PFSK-1 (cell line): ENCODE data around the gene CCDC24.

Source experiments
- FOXP2 ChIP-seq: optimal IDR thresholded peaks from 2 replicates; pipeline ENCODE3; 2011; ENCODE audit warnings: borderline replicate concordance, control low read depth, inconsistent platforms; ENCODE audit not compliant: insufficient read depth; ENCODE audit errors: extremely low read length, extremely low read depth
- POLR2AphosphoS5 ChIP-seq: IDR thresholded peaks from 2 replicates; pipeline ENCODE4 v1.6.1; 2012; ENCODE audit warnings: low read depth, mild to moderate bottlenecking, control low read depth, low read length, moderate library complexity
- SIN3A ChIP-seq: IDR thresholded peaks from 2 replicates; pipeline ENCODE4 v1.6.1; 2012; ENCODE audit warnings: mild to moderate bottlenecking, low read length, moderate library complexity, borderline replicate concordance; ENCODE audit not compliant: insufficient read depth
- TAF1 ChIP-seq: IDR thresholded peaks from 2 replicates; pipeline ENCODE4 v1.6.1; 2012; ENCODE audit warnings: low read length, control low read depth, borderline replicate concordance; ENCODE audit not compliant: insufficient read depth
- TF ChIP-seq, protein P1 (sequence below), 2 experiments: IDR thresholded peaks; 2 replicates each; pipeline versions ENCODE4 v1.6.1 to v1.8.0; 2011 to 2012; ENCODE audit warnings: low read depth in 2 of 2, low read length in 2 of 2, control low read depth in 1 of 2, inconsistent platforms in 1 of 2, mild to moderate bottlenecking in 1 of 2, moderate library complexity in 1 of 2; ENCODE audit not compliant: insufficient read depth in 1 of 2

Gene CCDC24

DNA sequence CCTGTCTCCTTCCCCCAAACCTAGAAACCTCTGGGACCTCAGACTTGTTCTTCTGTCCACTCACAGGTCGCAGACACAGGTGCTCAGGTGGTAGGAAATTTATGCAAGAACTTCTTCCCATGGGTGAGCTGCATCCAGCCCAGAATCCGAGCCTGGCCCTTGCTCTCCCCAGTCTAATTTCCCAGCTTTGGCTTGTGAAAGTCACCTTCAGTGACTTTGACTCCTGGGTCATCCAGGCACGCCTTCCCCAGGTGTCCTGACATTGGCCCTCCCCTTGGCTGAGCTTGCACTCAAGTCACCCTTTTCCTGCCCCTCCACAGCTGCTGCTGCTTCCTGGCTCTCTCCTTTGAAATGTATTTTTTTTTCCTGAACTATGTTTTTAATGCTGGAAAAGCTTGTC is 38.0 kb upstream of the CCDC24 start:
- TF ChIP-seq, protein P1, sequence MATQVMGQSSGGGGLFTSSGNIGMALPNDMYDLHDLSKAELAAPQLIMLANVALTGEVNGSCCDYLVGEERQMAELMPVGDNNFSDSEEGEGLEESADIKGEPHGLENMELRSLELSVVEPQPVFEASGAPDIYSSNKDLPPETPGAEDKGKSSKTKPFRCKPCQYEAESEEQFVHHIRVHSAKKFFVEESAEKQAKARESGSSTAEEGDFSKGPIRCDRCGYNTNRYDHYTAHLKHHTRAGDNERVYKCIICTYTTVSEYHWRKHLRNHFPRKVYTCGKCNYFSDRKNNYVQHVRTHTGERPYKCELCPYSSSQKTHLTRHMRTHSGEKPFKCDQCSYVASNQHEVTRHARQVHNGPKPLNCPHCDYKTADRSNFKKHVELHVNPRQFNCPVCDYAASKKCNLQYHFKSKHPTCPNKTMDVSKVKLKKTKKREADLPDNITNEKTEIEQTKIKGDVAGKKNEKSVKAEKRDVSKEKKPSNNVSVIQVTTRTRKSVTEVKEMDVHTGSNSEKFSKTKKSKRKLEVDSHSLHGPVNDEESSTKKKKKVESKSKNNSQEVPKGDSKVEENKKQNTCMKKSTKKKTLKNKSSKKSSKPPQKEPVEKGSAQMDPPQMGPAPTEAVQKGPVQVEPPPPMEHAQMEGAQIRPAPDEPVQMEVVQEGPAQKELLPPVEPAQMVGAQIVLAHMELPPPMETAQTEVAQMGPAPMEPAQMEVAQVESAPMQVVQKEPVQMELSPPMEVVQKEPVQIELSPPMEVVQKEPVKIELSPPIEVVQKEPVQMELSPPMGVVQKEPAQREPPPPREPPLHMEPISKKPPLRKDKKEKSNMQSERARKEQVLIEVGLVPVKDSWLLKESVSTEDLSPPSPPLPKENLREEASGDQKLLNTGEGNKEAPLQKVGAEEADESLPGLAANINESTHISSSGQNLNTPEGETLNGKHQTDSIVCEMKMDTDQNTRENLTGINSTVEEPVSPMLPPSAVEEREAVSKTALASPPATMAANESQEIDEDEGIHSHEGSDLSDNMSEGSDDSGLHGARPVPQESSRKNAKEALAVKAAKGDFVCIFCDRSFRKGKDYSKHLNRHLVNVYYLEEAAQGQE (IDR thresholded peaks at IDR 0.05; ENCODE audit: insufficient read depth in 1 of 2, low read depth in 2 of 2, low read length in 2 of 2): no peak
- TF ChIP-seq SIN3A (no peak), POLR2AphosphoS5 (no peak), TAF1 (no peak), FOXP2 (no peak)

DNA sequence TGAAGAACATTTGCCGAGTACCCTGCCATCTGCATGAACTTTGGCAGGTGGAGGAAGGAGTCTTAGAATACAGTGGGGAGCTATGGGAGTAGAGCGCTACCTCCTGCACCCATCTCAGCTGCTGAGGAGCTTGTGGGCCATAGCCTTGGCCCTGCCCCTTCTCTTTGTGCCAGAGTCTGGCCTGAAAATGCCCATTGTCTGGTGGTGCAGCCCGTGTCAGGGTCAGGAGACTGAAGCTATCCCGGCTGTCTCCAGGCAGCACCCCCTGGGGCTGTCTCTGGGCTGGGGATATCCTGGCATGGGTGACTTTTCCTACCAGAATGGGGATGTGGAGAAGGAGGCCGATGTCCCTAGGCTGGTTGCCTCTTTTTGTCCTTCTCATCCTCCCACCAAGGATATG is 37.4 kb upstream of the CCDC24 start:
- no peak for TF ChIP-seq FOXP2
- no peak for TF ChIP-seq TAF1
- no peak for TF ChIP-seq POLR2AphosphoS5
- TF ChIP-seq, protein P1 (IDR thresholded peaks at IDR 0.05; ENCODE audit: insufficient read depth in 1 of 2, low read depth in 2 of 2, low read length in 2 of 2): no peak
- no peak for TF ChIP-seq SIN3A

DNA sequence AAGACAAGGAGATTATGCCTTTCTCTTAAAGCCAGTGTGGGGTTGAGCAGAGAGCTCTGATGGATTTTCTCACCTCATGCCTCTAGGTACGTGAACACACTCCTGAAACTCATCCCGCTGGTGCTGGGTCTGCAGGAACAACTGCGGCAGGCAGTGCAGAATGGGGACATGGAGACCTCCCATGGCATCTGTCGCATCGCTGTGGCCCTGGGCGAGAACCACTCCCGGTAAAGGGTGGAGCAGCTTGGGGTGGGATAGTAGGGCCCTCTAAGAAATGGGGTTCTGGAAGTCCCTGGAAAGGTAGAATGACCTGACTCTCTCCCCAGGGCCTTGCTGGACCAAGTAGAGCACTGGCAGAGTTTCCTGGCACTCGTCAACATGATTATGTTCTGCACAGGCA is 35.2 kb upstream of the CCDC24 start:
- TF ChIP-seq, protein P1 (IDR thresholded peaks at IDR 0.05; ENCODE audit: insufficient read depth in 1 of 2, low read depth in 2 of 2, low read length in 2 of 2): no peak
- TF ChIP-seq POLR2AphosphoS5 (no peak), TAF1 (no peak), FOXP2 (no peak), SIN3A (no peak)

DNA sequence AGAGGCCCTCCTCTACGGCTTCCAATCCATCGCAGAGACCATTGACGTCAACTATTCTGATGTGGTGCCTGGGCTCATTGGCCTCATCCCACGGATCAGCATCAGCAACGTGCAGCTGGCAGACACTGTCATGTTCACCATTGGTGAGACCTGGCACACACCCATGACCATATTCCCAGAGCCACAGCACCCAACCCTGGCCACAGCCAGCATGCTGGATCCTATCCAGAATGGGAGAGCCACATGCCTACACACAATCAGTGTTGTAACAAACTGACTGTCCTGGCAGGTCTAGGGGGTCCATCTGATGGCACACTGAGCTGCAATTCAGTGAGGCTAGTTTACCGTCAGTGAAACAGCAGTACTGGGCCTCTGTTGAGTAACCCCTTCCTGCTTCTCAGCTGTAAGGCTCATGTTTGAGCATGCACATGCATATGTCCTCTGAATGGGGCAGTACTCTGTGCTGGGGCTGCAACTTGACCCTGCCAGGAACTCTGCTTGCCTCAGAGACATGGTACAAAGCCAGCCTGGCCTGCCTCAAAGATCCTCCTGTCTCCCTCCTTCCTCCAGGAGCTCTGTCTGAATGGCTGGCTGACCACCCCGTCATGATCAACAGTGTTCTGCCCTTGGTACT is 33.9 kb upstream of the CCDC24 start:
- TF ChIP-seq, protein P1 (IDR thresholded peaks at IDR 0.05; ENCODE audit: insufficient read depth in 1 of 2, low read depth in 2 of 2, low read length in 2 of 2): no peak
- TF ChIP-seq TAF1 (no peak), FOXP2 (no peak), POLR2AphosphoS5 (no peak), SIN3A (no peak)
